ENCODE data around the gene PHYHD1. TPM values are rescaled to one million over a fixed set of nuclear protein-coding genes. Genes with fewer than 3 reads are reported as not detected.

PHYHD1 gene
- total RNA-seq (12.6 and 20.3 TPM in 2 replicates), polyA plus RNA-seq (25.7 and 32.3 TPM in 2 replicates)

- Histone ChIP-seq H3K4me1 (ENCODE audit: insufficient read depth) (peaks cover 24% of the 10 kb centered on the region), H2AFZ (peak within 1 kb of the TSS; percentile 75), H3K9me3 (ENCODE audit: low read depth) (no peaks in the 10 kb centered on the region), H3K4me3 (no peak within 1 kb of the TSS), H3K27ac (peak within 1 kb of the TSS; percentile 89), H3K79me2 (peaks cover 7% of the 10 kb centered on the region), H3K27me3 (no peaks in the 10 kb centered on the region), H3K4me2 (peak within 1 kb of the TSS; percentile 69), H3K36me3 (replicated peaks; ENCODE audit: insufficient read depth, low read depth) (no peaks in the 10 kb centered on the region), H4K20me1 (ENCODE audit: insufficient read depth, poor library complexity, severe bottlenecking) (no peaks in the 10 kb centered on the region), H3K9me2 (replicated peaks; ENCODE audit: insufficient read depth) (no peaks in the 10 kb centered on the region)
- no peak for TF ChIP-seq EZH2 (IDR thresholded peaks at IDR 0.05; ENCODE audit: borderline replicate concordance)
- 66% methylated on average over 13 of the region's 13 CpGs for WGBS (ENCODE audit: low lambda C conversion rate, missing lambda C conversion rate)
- DNase-seq (ENCODE audit: low spot score), result no peak
Observed at GRCh38 chr9:128920381-128921058, at the start of gene PHYHD1. Gene PHYHD1, plus strand, starts transcription at chr9:128920982. Its CDS starts 1,342 bp downstream, at chr9:128922324.

- Histone ChIP-seq H3K4me3 (no peak overlapping the region), H2AFZ (no peak overlapping the region), H3K9me2 (replicated peaks; ENCODE audit: insufficient read depth) (no peaks in the 10 kb centered on the region), H3K9me3 (ENCODE audit: low read depth) (no peaks in the 10 kb centered on the region), H3K27me3 (no peaks in the 10 kb centered on the region), H3K79me2 (peaks cover 12% of the 10 kb centered on the region), H3K27ac (no peak overlapping the region), H3K4me2 (no peak overlapping the region), H4K20me1 (ENCODE audit: insufficient read depth, poor library complexity, severe bottlenecking) (no peaks in the 10 kb centered on the region), H3K4me1 (ENCODE audit: insufficient read depth) (peaks cover 5% of the 10 kb centered on the region), H3K36me3 (replicated peaks; ENCODE audit: insufficient read depth, low read depth) (no peaks in the 10 kb centered on the region)
- TF ChIP-seq EZH2 (IDR thresholded peaks at IDR 0.05; ENCODE audit: borderline replicate concordance) (no peak), CTCF (IDR thresholded peaks at IDR 0.05; ENCODE audit: poor library complexity) (no peak), EZH2phosphoT487 (IDR thresholded peaks at IDR 0.05; ENCODE audit: low read depth, severe bottlenecking, unreplicated experiment) (no peak)
- DNase-seq (ENCODE audit: low spot score), result no peak
- WGBS (ENCODE audit: low lambda C conversion rate, missing lambda C conversion rate), result 89% methylated on average over 5 of the region's 5 CpGs
Observed at GRCh38 chr9:128877852-128878251, 42.9 kb upstream of the PHYHD1 start.

DNA sequence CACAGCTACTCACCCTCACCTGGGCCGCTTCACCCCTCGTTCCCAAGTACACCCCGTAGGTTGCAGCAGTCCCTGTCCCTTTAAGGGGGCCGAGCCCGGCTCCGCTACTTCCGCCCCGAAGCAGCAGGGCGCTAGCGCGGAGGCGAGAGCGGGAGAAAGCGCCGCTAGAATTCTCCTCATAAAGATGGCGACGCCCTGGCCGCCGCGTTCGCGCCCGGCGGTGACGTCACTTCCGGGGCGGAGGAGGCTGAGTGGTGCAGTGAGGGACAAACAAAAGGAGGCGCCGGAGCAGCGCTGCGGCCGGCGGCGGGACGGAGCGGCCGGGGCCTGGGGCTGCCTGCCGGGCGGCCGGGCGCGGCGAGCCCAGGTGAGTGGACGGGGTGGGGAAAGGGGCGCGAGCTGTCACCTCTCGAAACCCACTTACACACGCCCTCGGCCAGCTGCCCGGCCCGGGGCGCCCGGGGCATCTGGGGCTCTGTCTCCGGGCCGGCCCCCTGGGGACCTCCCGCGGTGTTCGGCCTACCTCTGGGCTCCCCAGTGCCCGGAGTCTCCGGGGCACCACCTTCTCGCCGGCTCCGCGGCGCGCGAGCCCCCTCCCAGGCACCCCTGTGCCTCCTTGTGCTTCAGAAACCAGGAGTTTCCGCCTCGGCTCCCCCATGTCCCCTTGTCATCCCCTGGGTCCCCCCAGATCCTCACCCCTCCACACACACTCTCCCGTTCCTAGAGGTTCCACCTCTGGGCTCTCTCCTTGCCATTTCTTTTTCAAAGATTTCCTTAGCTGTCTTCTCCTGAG is 38.7 kb upstream of the PHYHD1 start, which contains the start of the genes KYAT1 and LRRC8A:
TSS of gene KYAT1 (minus strand) at position 67 of the 793 bp plus-strand sequence. CDS start 36,545 bp downstream, outside the sequence.
TSS of gene LRRC8A (plus strand) at position 250 of the 793 bp plus-strand sequence. CDS start 25,032 bp downstream, outside the sequence.
- Histone ChIP-seq H3K4me3 (peak within 1 kb of the TSS; percentile 69), H4K20me1 (ENCODE audit: insufficient read depth, poor library complexity, severe bottlenecking) (peaks cover 5% of the 10 kb centered on the region), H3K4me1 (ENCODE audit: insufficient read depth) (peaks cover 5% of the 10 kb centered on the region), H3K4me2 (peak within 1 kb of the TSS; percentile 97), H3K27ac (peak within 1 kb of the TSS; percentile 92), H2AFZ (peak within 1 kb of the TSS; percentile 87), H3K27me3 (no peaks in the 10 kb centered on the region), H3K79me2 (peaks cover 52% of the 10 kb centered on the region), H3K9me3 (ENCODE audit: low read depth) (no peaks in the 10 kb centered on the region), H3K9me2 (replicated peaks; ENCODE audit: insufficient read depth) (no peaks in the 10 kb centered on the region), H3K36me3 (replicated peaks; ENCODE audit: insufficient read depth, low read depth) (no peaks in the 10 kb centered on the region)
- TF ChIP-seq CTCF (IDR thresholded peaks at IDR 0.05; ENCODE audit: poor library complexity), result no peak
- TF ChIP-seq EZH2 (IDR thresholded peaks at IDR 0.05; ENCODE audit: borderline replicate concordance), result no peak
- no peak for TF ChIP-seq EZH2phosphoT487 (IDR thresholded peaks at IDR 0.05; ENCODE audit: low read depth, severe bottlenecking, unreplicated experiment)
- DNase-seq (ENCODE audit: low spot score), result peak; percentile 98
- under 1% methylated on average over 41 of the region's 70 CpGs for WGBS (ENCODE audit: low lambda C conversion rate, missing lambda C conversion rate)

All from hepatocyte (in vitro differentiated cells).